Retina (tissue), 1 donor: ENCODE measurements around the gene MYOZ2.
"Not testable (repeated sequence)": the region's sequence is repeated elsewhere in the genome, so short reads cannot be mapped to it uniquely, and the experiment has no call there.

Experiments used
- DNase-seq: peaks from one replicate; pipeline ENCODE4 v3.0.0-alpha.2; 2016

MYOZ2 gene

GRCh38 chr4:119130365-119131065 is 5.1 kb upstream of the MYOZ2 start:
- no peak for DNase-seq

- DNase-seq, result no peak
Measured at GRCh38 chr4:119131164-119131563, 4.5 kb upstream of the MYOZ2 start.

DNA sequence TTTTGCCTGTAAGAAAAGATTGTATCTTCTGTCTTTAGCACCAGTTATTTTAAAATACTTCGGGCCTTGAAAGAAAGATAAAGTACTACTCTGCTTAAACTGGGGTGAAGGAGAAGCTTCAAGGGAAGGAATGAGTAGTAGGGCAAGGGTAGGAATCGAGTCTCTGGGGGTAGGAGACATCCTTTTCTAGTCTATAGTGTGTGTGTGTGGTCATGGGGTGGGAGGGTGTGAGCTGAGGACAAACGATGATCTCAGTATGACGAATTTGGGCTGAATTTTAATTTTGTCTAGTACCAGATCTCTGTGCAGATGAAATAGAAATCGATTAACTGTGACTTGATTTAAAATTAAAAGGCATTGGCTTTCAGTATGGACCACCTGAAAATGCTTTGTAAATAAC is 3.3 kb upstream of the MYOZ2 start:
- no peak for DNase-seq

GRCh38 chr4:119136546-119136945 is 914 bp downstream of the MYOZ2 start:
- no peak for DNase-seq

DNA sequence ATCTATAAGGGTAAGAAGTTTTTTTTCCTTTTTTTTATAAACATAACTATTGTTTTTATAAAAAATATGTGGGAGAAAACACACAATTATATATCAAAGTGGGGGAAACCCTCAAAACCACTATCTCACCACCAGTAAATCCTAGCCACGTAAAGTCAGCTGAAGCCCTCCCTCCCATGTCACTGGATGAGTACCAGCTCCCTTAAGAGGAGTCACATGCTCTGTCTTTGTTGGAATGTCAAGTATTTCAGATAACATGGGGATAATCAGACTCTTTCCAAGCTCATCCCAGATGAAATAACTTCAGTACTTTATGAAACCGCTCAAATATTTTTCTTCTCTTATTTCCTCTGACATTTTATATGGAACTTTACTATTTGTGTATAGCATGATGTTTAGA is 2.4 kb downstream of the MYOZ2 start:
- DNase-seq, result no peak

DNA sequence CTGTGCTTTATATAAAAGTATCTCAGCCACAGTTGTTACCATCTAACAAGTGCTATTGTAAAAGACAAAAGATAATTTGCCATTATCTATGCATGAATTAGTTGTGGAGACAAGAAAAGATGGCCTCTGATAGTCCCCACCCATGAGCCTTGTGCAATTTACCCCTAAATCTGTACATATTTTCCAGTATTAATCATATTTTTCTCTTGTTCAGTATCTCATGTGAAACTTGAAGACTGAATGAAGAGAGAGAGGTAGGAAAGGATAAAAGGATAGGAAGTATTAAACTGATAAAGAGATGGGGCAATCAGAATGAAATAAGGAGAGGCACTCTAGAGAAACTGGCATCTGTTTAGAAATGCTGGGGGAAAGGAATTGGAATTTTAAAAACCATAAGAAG is 3.7 kb downstream of the MYOZ2 start:
- DNase-seq, result no peak

DNA sequence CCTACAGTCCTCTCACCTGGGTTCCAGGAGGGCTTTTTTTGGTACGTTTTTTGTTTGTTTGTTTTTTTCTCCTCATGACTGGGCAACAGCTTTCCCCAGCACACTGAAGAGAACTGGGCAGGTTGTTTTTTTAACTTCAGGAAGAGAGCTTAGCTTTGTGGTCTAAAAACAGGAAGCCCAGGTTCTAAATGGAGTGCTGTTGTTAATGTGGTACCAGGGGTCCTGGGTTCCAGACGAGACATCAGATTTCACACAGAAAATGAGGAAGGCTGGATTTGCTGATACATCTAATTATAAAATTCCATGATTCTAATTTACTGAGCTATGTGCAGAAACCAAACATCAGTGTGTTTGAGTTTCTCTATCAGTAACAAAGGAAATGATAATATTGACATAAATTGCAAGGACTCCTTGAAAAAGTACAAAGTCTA is 4.2 kb downstream of the MYOZ2 start:
- no peak for DNase-seq

GRCh38 chr4:119141283-119141682 is 5.7 kb downstream of the MYOZ2 start:
- not testable (repeated sequence) for DNase-seq

GRCh38 chr4:119142833-119143232 is 7.2 kb downstream of the MYOZ2 start:
- DNase-seq, result no peak

DNA sequence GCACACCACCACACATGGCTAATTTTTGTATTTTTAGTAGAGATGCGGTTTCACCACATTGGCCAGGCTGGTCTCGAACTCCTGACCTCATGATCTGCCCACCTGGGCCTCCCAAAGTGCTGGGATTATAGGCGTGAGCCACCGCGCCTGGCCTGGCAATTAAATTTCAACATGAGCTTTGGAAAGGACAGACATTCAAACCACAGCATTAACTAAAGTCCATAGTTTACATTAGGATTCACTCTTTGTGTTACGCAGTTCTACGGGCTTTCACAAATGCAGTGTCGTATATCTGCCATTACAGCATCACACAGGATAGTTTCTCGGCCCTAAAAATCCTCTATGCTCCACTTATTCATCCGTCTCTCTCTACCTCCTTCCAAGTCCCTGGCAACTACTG is 7.7 kb downstream of the MYOZ2 start:
- not testable (repeated sequence) for DNase-seq

DNA sequence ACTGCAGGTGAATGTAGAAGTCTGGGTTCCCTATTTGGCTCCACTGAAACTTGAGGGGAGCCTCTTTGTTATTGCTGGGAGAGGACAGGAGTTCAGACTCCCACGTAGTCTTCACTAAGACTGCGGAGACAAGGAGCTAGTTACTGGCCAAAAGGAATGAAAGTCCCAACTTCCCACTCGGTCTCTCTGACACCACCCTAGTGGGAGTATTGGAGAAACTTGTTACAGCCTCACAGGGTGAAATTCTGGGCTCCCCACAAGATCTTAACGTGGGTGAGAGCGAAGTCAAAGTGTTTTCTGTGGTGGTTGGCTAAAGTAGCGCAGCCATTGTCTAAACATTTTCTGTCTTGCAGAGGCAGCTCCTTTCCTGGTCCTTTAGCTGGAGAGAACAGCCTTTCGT is 13.5 kb downstream of the MYOZ2 start:
- DNase-seq, result no peak

DNA sequence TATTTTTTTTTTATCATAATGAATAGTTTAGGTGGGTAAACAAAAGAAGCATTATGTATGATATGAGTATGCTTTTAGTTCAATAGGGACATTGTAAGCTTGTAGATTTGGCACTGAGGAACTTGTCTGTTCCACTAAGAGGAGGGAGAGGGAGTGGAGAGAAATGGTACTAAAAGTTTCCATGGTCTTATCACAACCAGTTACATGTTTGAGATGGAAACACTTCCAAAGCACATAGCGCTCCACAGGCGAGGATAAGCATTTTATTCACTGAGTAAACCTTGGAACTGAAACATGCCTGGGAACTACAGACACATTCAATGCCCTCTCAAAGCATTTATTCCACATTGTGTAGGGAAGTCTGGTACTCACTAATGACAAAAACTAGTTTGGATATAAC is 15.5 kb downstream of the MYOZ2 start:
- DNase-seq, result no peak

DNA sequence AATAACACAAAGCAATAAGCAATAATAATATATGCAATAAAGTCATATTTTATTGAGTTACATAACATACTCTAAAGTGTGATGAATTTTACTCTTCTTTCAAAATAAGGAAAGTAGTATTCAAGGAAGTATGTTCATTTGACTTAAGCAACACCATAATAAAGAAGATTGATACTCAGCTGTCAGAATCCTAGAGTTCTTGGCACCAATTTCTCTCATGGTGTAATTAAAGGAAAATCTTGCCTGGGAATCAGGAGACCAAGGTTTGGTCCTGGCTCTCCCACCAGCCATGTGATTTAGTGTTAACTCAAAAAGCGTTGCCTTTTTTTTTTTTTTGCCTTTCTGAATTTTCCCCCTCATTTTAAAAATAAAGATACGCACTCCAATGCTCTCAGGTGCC is 17.1 kb downstream of the MYOZ2 start:
- no peak for DNase-seq

- DNase-seq, result no peak
Measured at GRCh38 chr4:119162174-119162573, 26.5 kb downstream of the MYOZ2 start.

- DNase-seq, result no peak
Measured at GRCh38 chr4:119165767-119166166, 30.1 kb downstream of the MYOZ2 start.

GRCh38 chr4:119170195-119170594 is 34.6 kb downstream of the MYOZ2 start:
- DNase-seq, result no peak

DNA sequence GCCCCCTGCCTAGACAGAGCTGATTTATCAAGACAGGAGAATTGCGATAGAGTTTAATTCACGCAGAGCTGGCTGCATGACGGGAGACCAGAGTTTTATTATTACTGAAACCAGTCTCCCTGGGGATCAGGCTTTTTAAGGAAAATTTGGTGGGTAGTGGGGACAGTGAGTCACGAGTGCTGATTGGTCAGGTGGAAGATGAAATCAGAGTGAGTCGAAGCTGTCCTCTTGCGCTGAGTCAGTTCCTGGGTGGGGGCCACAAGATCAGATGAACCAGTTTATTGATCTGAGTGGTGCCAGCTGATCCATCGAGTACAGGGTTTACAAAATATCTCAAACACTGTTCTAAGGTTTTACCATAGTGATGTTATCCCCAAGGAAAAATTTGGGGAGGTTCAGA is 36.6 kb downstream of the MYOZ2 start:
- DNase-seq, result no peak

- DNase-seq, result not testable (repeated sequence)
Measured at GRCh38 chr4:119173729-119174361, 38.2 kb downstream of the MYOZ2 start.

DNA sequence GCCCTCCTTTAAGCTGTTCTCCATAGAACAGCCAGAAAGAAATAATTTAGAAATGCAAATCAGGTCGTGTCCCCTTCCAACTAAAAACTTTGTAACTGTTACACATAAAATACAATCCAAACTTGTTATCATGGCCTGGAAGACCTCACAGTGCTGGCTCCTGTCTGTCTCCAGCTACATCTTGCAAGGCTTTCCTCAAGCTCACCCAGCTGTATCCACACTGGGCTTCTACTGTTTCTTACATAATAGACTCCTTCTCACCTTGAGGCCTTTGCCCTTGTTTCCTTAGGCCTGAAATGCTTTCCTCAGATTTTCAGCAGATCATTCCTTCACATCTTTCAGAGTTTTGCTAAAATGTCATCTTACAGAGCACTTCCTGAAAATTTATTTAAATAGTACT is 43.4 kb downstream of the MYOZ2 start:
- DNase-seq, result no peak

- DNase-seq, result no peak
Measured at GRCh38 chr4:119184128-119184527, 48.5 kb downstream of the MYOZ2 start.

GRCh38 chr4:119189638-119190037 is 54.0 kb downstream of the MYOZ2 start:
- DNase-seq, result peak; percentile 11

GRCh38 chr4:119190354-119190753 is 54.7 kb downstream of the MYOZ2 start:
- DNase-seq, result no peak

- DNase-seq, result no peak
Measured at GRCh38 chr4:119191505-119191904, 55.9 kb downstream of the MYOZ2 start.

DNA sequence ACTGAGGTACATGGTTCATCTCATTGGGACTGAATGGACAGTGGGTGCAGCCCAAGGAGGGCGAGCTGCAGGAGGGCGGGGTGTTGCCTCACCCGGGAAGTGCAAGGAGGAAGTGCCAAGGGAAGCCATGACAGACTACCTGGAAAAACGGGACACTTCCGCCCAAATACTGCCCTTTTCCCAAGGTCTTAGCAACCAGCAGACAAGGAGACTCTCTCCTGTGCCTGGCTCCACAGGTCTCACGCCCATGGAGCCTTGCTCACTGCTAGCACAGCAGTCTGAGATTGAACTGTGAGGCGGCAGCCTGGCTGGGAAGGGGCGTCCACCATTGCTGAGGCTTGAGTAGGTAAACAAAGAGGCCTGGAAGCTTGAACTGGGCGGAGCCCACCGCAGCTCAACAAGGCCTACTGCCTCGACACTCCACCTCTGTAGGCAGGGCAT is 62.2 kb downstream of the MYOZ2 start:
- no peak for DNase-seq

DNA sequence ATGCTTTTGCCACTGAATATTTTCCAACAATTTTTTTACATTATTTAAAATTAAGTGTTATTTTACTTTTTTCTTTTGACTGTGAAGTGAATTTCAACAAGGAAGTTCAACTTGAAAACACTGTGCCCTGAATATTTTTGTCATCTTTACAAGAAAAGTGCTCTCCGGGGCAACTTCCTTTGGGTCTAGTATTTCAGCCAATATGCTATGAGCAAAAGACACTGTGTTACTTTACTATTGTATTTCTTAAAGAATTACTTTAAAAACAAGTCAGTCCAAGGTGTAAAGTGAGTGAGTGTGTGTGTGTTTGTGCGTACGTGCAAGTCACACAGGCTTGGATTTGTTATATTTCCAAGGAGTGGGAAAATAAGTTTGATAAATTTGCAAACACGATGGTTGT is 69.3 kb downstream of the MYOZ2 start:
- no peak for DNase-seq
